Endodermal cell (in vitro differentiated cells): ENCODE results near the gene PTPRT. TPM values are rescaled to one million over a fixed set of nuclear protein-coding genes. Genes with fewer than 3 reads are reported as not detected.

Source experiments
- DNase-seq: peaks from one replicate; pipeline ENCODE4 v3.0.0-alpha.2; 2017
- H3K27ac ChIP-seq: 2 replicates; pipeline ENCODE4 v1.5.1; 2013; ENCODE audit warnings: mild to moderate bottlenecking, low read depth, low read length, moderate library complexity
- H3K27me3 ChIP-seq: 2 replicates; pipeline ENCODE4 v1.6.1; 2013; ENCODE audit warnings: mild to moderate bottlenecking, low read length, moderate library complexity; ENCODE audit not compliant: insufficient read depth, control insufficient read depth, poor library complexity, severe bottlenecking
- H3K36me3 ChIP-seq: 2 replicates; pipeline ENCODE4 v1.7.0; 2013; ENCODE audit warnings: mild to moderate bottlenecking, low read length, moderate library complexity; ENCODE audit not compliant: control insufficient read depth, insufficient read depth
- H3K4me1 ChIP-seq: one replicate; pipeline ENCODE4 v1.7.0; 2013; ENCODE audit warnings: low read length; ENCODE audit not compliant: control insufficient read depth, insufficient read depth
- H3K4me3 ChIP-seq: 2 replicates; pipeline ENCODE4 v1.5.1; 2013; ENCODE audit warnings: mild to moderate bottlenecking, low read length, moderate library complexity
- H3K9ac ChIP-seq: 2 replicates; pipeline ENCODE4 v1.6.1; 2013; ENCODE audit warnings: mild to moderate bottlenecking, low read length, moderate library complexity; ENCODE audit not compliant: poor library complexity, severe bottlenecking; ENCODE audit errors: extremely low read depth
- H3K9me3 ChIP-seq: 2 replicates; pipeline ENCODE4 v1.6.1; 2013; ENCODE audit warnings: mild to moderate bottlenecking, low read length, moderate library complexity; ENCODE audit not compliant: control insufficient read depth
- H3K27ac Mint-ChIP-seq: 2 replicates; pipeline ENCODE4 v1.8.0; 2020; ENCODE audit warnings: mixed read lengths
- H3K27me3 Mint-ChIP-seq: 2 replicates; pipeline ENCODE4 v1.8.0; 2021; ENCODE audit warnings: mild to moderate bottlenecking, mixed read lengths; ENCODE audit not compliant: insufficient read depth
- H3K36me3 Mint-ChIP-seq: 2 replicates; pipeline ENCODE4 v1.8.0; 2020; ENCODE audit warnings: low read depth, mixed read lengths
- H3K4me1 Mint-ChIP-seq: 2 replicates; pipeline ENCODE4 v1.8.0; 2020; ENCODE audit warnings: mixed read lengths
- H3K4me3 Mint-ChIP-seq: 2 replicates; pipeline ENCODE4 v1.8.0; 2020; ENCODE audit warnings: mild to moderate bottlenecking, moderate library complexity, mixed read lengths
- H3K9me3 Mint-ChIP-seq: 2 replicates; pipeline ENCODE4 v1.8.0; 2020; ENCODE audit warnings: mild to moderate bottlenecking, mixed read lengths
- WGBS, 2 experiments: methylation state at CpG; one replicate each; pipeline versions ENCODE4 v1.1.5 to v1.1.7; 2013; ENCODE audit warnings: missing lambda C conversion rate in 2 of 2, mixed read lengths in 1 of 2; ENCODE audit not compliant: insufficient coverage in 1 of 2, insufficient read length in 1 of 2; 5-methylcytosine and 5-hydroxymethylcytosine counted together
- total RNA-seq, 2 donors: library from RNA; stranded (reverse); fragmentation: NEBNext Ultra II Directional in 1 of 2; extraction: Animal tissue kit (Norgen Biotek cat#: 25700) in 1 of 2; gene quantifications; 2 replicates in 1 of 2; 3 replicates in 1 of 2; pipeline ENCODE4 v1.2.1, GENCODE V29; 2021
- TF ChIP-seq, protein P1 (sequence below): fragments of 200-600 bp; sonication (generic); conservative IDR thresholded peaks from 2 replicates; pipeline ENCODE4 v1.5.0; 2021; ENCODE audit warnings: antibody characterized with exemption, mild to moderate bottlenecking

The PTPRT gene
- total RNA-seq, 2 donors from 2014 or later, result 2.3 to 2.7 TPM

DNA sequence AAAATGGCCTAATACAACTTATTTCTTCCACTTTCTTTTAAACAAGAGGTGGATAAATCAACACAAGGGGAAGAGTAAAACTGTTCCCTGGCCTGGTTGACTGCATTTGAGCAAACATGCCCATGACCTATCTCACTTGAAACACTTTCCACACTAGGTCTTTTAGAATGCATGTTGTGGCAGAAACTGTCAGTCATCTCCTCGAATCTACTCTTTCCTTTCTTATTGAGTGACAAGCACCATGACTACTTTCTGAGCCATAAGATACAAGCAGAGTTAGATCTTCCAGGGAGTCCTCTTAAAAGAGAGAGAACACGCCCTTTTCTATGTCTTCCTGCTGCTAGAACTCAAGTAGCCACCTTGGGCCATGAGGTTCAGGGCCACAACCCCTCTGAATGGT, 66.5 kb downstream of the PTPRT start:
- no peak overlapping the region for H3K27ac Mint-ChIP-seq
- WGBS, 2 experiments, result 90 to 94% methylated on average over 2 of the region's 2 CpGs
- no peaks in the 10 kb centered on the region for H3K36me3 Mint-ChIP-seq
- no peak overlapping the region for H3K4me3 Mint-ChIP-seq
- TF ChIP-seq, protein P1, sequence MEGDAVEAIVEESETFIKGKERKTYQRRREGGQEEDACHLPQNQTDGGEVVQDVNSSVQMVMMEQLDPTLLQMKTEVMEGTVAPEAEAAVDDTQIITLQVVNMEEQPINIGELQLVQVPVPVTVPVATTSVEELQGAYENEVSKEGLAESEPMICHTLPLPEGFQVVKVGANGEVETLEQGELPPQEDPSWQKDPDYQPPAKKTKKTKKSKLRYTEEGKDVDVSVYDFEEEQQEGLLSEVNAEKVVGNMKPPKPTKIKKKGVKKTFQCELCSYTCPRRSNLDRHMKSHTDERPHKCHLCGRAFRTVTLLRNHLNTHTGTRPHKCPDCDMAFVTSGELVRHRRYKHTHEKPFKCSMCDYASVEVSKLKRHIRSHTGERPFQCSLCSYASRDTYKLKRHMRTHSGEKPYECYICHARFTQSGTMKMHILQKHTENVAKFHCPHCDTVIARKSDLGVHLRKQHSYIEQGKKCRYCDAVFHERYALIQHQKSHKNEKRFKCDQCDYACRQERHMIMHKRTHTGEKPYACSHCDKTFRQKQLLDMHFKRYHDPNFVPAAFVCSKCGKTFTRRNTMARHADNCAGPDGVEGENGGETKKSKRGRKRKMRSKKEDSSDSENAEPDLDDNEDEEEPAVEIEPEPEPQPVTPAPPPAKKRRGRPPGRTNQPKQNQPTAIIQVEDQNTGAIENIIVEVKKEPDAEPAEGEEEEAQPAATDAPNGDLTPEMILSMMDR, result no peak
- H3K9me3 ChIP-seq, result no peaks in the 10 kb centered on the region
- H3K27ac ChIP-seq, result no peak overlapping the region
- H3K27me3 Mint-ChIP-seq, result no peaks in the 10 kb centered on the region
- H3K36me3 ChIP-seq, result no peaks in the 10 kb centered on the region
- no peak for DNase-seq
- no peak overlapping the region for H3K9ac ChIP-seq
- no peaks in the 10 kb centered on the region for H3K4me1 ChIP-seq
- H3K9me3 Mint-ChIP-seq, result no peaks in the 10 kb centered on the region
- H3K27me3 ChIP-seq, result no peaks in the 10 kb centered on the region
- H3K4me3 ChIP-seq, result no peak overlapping the region
- no peaks in the 10 kb centered on the region for H3K4me1 Mint-ChIP-seq

DNA sequence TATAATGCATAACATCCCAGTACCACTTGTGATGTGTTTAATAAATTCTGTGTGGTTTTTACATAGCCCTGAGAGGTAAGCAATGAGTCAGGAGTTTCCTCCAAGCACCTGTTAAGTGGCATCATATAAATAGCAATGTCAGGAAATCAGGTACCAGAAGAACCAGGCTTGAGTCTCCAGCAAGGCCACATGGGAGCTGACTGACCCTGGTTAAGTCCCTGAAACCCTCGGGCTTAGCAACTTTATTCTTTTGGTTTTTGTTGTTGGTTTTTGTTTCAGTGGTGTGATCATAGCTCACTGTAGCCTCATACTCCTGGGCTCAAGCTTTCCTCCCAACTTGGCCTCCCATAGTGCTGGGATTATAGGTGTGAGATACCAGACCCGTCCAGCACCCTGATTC, 70.0 kb downstream of the PTPRT start:
- TF ChIP-seq, protein P1, result no peak
- Histone ChIP-seq H3K27me3 (no peaks in the 10 kb centered on the region), H3K36me3 (no peaks in the 10 kb centered on the region), H3K4me1 (no peaks in the 10 kb centered on the region), H3K9ac (no peak overlapping the region), H3K27ac (no peak overlapping the region), H3K4me3 (no peak overlapping the region), H3K9me3 (no peaks in the 10 kb centered on the region)
- Mint-ChIP-seq H3K9me3 (no peaks in the 10 kb centered on the region), H3K36me3 (no peaks in the 10 kb centered on the region), H3K4me1 (no peaks in the 10 kb centered on the region), H3K27ac (no peak overlapping the region), H3K4me3 (no peak overlapping the region), H3K27me3 (peaks cover 2% of the 10 kb centered on the region)
- DNase-seq, result no peak
- 82% methylated on average over 1 of the region's 2 CpGs; no CpG with 5 or more reads in 1 of the 2 experiments for WGBS, 2 experiments

DNA sequence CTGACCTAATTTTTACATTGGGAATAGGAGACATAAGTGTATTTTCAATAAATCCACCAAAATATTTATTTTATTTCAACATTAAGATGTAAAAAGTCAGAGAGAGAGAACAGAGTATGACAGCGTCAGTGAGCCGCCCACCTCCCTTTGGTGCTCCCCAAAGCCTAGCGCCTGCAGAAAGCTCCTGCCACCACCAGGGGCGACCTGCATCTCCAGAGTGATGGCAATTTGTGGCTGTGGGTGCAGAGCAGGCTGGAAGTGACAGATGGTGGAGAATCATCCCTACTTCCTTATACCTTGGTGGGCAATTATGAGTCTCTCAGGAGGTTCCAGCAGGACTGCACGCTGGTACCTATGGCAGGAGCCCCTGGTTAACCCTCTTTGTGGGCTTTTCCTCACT, 87.3 kb downstream of the PTPRT start:
- 55 to 67% methylated on average over 1 to 5 of the region's 5 CpGs for WGBS, 2 experiments
- H3K4me1 ChIP-seq, result no peaks in the 10 kb centered on the region
- H3K4me3 Mint-ChIP-seq, result no peak overlapping the region
- peaks cover 8% of the 10 kb centered on the region for H3K27me3 Mint-ChIP-seq
- no peaks in the 10 kb centered on the region for H3K36me3 Mint-ChIP-seq
- H3K9ac ChIP-seq, result no peak overlapping the region
- no peak overlapping the region for H3K27ac ChIP-seq
- no peaks in the 10 kb centered on the region for H3K4me1 Mint-ChIP-seq
- H3K9me3 ChIP-seq, result no peaks in the 10 kb centered on the region
- peak; percentile 82 for DNase-seq
- H3K4me3 ChIP-seq, result no peak overlapping the region
- H3K27me3 ChIP-seq, result no peaks in the 10 kb centered on the region
- no peaks in the 10 kb centered on the region for H3K36me3 ChIP-seq
- TF ChIP-seq, protein P1, result peak; percentile 79
- H3K9me3 Mint-ChIP-seq, result no peaks in the 10 kb centered on the region
- no peak overlapping the region for H3K27ac Mint-ChIP-seq
